Stimulated activated CD8-positive, alpha-beta memory T cell treated with anti-CD3 and anti-CD28 coated beads, Interleukin-15, amount 100 ng/mL, for 24 hours (primary cell): ENCODE results near the gene WRAP73.
"Not testable (repeated sequence)": the region's sequence is repeated elsewhere in the genome, so short reads cannot be mapped to it uniquely, and the experiment has no call there.

Experiments
- DNase-seq: peaks from one replicate; pipeline ENCODE4 v3.0.0-alpha.2; 2020; ENCODE audit warnings: low read depth

Gene WRAP73

GRCh38 chr1:3596663-3597598, 53.0 kb downstream of the WRAP73 start:
- DNase-seq: no peak

DNA sequence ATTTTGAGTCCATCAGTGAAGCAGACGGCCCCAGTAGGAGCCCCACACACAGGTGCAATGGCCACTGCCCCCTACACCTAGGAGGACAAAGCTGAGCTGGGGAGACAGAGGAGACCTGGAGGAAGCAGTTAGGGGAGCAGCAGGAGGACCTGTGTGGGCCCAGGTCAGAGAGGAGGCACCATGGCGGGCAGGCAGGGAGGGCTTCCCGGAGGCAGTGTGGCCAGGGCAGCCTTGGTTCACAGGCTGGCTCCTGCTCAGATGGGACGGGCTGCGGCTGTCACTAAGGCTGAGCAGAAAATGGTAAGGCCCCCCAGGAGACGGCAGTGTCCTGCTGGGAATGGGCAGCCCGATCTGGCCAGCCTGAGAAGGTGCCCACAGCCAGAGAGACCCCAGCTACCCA, 54.0 kb downstream of the WRAP73 start:
- DNase-seq: no peak

- no peak for DNase-seq
These were observed 55.1 kb downstream of the WRAP73 start for GRCh38 chr1:3594706-3595377.

DNA sequence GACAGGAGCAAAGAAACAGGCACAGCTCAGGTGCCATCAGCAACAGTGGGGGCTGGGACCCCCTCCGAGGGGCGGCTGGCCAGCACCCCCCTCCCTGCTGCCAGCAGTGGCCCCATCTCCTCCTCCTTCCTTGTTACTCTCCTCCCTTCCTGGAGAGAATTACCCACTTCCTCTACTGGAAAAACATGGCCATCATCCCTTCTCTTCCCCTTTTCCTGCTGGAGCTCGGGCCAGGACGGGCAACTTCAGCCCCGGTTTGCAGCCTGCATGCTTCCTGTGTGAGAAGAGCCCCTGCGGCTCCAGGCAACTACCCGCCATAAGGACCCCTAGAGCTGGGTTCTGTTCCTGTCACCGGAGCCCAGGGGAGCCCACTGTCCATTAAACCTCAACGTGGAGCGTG, 56.2 kb downstream of the WRAP73 start:
- no peak for DNase-seq

- DNase-seq: no peak
These were observed 56.6 kb downstream of the WRAP73 start for GRCh38 chr1:3593334-3593733.

DNA sequence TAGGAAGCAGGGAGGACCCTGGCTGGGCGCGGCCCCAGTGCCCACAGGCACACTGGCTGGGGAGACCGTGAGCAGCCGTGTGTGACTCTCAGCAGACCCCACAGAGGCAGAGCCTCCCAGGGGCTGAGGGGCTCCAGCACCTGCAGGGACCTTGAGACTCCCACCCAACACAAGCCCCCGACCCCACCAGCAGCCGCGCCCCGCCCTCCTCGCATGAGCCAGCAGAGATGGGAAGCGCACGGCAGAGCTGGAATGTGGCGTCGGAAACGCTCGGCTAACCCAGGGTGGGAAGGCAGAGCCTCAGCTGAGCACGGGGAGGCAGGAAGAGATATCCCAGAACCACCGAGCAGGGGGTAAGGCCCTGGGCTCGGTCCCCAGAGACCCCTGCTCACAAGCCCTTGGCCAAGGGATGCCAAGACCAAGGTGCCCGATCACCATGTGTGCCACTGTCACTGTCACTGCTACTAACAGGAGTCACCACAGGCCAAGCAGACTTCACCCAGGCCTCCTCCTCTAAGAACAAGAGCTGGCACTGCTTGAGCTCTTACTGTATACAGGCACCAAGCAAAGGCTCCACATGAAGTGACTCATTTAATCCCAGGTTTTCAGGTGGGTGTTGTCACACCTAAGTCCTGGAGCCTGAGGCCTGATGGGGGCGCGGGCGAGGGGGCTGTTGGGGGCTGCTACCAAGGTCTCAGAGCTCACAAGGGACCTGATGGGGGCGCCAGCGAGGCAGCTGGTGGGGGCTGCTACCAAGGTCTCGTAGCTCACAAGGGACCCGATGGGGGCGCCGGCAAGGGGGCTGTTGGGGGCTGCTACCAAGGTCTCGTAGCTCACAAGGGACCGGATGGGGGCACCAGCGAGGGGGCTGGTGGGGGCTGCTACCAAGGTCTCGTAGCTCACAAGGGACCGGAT, 58.7 kb downstream of the WRAP73 start:
- no peak for DNase-seq

DNA sequence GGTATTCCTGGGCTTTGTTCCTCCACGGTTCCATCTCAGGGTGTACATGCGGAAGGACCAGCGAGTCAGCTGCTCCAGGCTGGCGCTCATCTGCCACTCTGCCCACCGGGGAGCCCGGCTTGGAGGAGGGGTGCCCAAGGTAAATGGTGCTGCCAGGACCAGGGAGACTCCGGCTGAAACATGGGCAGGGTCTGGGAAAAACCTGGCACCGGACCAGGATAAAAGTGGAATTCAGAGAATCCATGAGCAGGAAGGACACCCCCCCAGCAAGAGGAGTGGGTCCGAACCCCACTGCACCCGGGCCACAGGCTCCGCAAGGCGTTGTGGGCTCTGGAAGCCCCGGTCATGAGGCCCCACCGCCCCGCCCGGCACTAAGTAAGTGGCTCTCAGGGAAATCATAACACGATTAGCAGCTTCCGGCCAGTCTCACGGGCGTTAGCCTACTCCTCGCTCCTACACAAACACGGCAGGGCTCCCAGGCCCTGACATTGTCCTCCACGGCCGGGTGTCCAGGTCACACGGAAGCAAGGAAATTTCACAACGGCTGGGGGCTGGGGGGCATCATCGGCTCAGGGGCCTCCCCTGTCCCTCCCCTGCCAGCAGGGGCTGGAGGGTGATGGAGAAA, 59.7 kb downstream of the WRAP73 start:
- no peak for DNase-seq

GRCh38 chr1:3588395-3588794, 61.5 kb downstream of the WRAP73 start:
- DNase-seq: no peak

DNA sequence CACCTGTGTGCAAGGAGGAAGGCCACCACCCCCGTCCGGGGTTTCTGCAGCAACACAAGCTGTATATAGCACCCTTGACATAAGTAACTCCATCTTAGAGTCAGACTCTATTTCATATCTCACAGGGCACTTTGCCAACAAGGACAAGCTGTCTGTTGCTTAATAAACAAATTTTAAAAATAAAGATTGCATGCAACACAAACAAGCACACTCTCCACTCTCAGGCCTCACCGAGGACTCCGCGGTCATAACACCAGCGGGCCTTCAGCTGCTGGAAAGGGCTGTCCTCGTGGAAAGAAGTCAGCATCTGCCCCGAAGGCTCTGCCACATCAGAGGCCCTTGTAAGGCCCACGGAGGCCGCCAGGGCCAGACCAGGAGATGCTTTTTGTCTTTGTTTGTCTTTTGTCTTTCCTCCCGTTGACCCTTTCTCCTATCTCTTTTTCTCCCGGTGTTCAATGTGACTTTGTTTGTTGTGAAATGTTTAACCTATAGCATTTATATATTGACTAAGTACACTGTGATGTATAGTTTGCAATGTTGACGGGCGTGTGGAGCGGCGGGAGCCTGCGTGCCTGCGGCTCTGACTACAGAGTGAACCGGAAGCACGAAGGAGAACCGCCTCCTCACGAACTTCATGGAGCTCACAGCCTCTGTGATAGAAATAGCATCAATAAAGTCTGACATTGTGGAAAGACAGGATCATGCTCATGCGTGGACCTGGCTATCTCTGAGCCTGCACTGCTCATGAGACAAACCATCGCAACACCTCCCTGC, 62.7 kb downstream of the WRAP73 start:
- DNase-seq: no peak

DNA sequence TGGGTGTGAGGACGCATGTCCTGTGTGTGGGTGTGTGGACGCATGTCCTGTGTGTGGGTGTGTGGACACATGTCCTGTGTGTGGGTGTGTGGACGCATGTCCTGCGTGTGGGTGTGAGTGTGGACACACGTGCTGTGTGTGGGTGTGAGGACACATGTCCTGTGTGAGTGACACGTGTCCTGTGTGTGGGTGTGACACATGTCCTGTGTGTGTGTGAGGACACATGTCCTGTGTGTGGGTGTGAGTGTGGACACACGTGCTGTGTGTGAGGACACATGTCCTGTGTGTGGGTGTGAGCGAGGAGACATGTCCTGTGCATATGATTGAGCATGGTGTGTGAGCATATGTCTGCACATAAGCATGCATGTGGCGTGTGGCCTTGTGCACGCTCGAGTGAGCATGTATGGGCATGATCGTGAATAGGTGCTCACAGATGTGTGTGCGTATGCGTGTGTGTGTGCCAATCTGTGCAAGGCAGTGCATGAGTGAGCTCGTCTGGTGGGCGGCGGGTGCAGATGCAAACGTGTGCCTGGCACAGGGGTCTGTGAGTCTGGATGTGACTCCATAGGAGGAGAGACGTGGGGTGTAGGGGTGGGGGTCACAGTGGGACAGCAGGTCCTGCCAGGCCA, 63.8 kb downstream of the WRAP73 start:
- no peak for DNase-seq

DNA sequence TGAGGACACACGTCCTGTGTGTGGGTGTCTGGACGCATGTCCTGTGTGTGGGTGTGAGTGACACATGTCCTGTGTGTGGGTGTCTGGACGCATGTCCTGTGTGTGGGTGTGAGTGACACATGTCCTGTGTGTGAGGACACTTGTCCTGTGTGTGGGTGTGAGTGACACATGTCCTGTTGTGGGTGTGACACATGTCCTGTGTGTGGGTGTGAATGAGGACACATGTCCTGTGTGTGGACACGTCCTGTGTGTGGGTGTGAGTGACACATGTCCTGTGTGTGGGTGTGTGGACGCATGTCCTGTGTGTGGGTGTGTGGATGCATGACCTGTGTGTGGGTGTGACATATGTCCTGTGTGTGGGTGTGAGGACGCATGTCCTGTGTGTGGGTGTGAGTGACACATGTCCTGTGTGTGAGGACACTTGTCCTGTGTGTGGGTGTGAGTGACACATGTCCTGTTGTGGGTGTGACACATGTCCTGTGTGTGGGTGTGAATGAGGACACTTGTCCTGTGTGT, 64.5 kb downstream of the WRAP73 start:
- not testable (repeated sequence) for DNase-seq

DNA sequence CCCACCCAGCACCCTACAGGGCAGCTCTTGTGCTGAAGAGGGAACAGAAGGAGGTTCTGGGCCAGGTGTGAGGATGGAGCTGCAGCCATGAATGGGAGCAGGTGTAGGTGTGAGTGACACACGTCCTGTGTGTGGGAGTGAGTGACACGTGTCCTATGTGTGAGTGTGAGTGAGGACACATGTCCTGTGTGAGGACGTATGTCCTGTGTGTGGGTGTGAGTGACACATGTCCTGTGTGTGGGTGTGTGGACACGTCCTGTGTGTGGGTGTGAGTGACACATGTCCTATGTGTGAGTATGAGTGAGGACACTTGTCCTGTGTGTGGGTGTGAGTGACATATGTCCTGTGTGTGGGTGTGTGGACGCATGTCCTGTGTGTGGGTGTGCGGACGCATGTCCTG, 65.0 kb downstream of the WRAP73 start:
- DNase-seq: no peak

DNA sequence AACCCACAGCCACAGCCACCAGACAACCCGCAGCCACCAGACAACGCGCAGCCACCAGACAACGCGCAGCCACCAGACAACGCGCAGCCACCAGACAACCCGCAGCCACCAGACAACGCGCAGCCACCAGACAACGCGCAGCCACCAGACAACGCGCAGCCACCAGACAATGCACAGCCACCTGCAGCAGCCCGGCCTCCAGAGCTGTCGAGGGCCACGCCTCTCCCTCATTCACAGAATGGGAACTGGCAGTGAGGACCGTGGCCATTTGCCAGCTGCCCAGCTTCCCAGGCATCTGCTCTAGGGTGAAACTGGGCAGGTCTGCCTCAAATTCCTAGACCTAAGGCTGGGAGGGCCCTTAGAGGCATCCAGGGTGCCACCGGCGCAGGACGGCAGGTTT, 66.2 kb downstream of the WRAP73 start:
- not testable (repeated sequence) for DNase-seq

- DNase-seq: no peak
These were observed 68.4 kb downstream of the WRAP73 start for GRCh38 chr1:3581296-3582036.
